Measurements from ENCODE around the gene LLGL2.

Gene LLGL2

DNA sequence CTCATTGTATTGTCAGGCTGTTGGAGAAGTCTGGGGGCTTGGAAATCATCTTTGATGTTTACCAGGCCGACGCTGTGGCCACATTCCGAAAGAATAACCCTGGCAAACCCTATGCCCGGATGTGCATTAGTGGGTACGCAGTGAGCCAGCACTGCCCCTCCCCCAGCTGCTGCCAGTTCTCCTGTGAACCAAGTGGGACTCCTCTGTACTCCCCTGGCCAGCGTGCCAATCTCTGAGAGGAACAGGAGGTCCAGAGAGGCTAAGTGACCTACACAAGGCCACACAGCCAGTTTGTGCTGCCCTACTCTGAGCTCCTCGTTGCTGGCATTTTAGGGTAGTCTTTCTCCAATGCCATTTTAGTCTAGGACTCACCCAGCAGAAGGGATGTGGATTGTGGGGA lies 1.9 kb upstream of the LLGL2 start:
- no peak for DNase-seq

- DNase-seq, result no peak
Observed at GRCh38 chr17:75524269-75524969, 1.1 kb upstream of the LLGL2 start.

DNA sequence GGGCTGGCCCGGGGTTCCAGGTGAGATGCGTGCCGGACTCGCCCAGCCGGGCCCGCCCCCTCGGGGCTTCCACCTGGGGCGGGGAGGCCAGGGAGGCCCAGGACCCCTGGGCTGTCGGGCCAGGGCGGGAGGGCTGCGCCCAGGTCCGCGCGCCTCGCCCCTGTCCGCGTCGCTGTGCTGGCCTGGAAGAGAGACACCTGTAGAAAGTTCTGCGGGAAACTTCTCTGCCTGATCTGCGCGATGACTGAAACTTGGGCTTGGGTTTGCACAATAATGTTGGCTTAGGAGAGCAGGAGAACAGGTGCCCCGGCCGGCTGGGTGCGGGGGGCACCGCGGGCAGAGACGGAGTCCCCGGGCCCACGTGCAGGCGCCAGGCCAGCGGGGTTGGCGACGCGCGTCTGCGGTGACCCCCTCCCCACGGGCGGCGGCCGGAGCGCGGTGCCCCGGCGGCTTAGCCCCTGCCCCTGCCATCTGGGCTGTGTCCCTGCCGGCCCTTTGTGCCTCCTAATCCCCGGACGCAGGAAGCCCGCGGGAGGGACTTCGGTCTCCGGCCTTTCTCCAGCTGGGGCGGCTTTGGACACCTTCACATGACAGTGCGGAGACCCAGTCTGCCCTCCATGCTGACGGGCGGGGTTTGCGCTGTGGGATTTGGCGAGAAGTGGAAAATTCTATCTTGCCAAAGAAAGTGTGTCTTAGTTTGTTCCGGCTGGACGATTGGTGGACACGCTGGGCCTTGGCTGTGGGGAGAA lies 483 bp downstream of the LLGL2 start:
- DNase-seq, result no peak

DNA sequence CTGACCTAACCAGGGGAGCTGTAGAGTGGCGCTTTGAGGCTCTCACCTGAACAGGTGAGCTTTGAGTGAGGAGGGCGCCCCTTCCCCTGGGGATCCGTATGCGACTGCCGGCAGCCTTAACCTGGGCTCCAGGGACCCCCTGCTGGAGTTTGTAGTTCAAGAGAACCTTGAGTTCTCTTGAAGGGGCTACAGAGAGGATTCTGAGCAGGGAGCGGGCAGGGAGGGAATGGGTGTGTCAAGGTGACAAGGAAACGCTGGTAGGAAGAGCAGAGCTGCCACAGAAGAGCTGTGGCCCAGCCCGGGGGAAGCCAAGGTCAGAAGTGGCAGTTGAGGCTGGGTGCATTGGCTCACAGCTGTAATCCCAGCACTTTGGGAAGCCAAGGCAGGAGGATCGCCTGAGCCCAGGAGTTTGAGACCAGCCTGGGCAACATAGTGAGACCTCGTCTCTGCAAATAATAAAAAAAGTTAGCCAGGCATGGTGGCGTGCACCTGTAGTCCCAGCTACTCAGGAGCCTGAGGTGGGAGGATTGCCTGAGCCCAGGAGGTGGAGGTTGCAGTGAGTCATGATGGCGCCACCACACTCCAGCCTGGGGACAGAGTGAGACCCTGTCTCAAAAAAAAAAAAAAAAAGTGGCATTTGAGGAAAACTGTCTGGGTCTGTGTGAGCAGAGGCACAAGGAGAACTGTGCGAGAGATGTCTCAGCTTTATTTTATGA lies 1.2 kb downstream of the LLGL2 start:
- no peak for DNase-seq

- DNase-seq, result no peak
Observed at GRCh38 chr17:75530837-75531720, 5.6 kb downstream of the LLGL2 start.

DNA sequence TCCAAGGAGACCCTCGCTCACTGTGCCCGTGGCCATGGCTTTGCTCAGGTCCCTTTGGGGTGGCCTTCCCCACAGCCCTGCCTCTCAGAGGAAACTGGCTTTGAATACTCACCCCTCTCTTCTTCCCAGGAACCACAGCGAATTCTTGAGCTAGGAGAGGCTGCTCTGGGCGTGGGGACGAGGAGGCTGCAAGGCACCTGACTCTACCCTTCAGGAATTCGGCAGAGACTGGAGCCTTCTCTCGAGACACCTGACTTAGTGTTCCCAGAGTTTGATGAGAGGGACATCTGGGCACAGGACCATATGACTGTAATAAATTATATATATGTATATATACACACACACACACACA lies 6.2 kb downstream of the LLGL2 start:
- DNase-seq, result no peak

DNA sequence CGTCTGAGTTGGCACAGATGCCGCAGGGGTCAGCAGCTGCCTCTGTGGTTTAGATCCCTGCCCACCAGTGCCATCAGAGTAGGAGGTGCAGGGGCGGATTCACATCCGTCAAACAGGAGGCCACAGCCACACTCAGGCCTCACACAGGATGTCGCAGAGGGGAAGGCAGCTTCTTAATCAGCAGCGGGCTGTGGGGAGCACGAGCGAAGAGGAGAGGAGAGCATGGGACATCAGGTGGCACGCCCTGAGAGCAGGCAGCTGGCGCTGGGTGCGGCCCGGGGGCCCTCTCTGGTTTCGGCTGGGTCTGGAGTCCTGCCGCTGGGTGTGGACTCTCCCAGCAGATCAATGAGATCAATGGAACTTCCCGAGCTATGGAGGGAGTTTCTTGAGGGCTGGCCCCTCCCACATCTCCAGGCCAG lies 9.6 kb downstream of the LLGL2 start:
- DNase-seq, result peak; percentile 28

DNA sequence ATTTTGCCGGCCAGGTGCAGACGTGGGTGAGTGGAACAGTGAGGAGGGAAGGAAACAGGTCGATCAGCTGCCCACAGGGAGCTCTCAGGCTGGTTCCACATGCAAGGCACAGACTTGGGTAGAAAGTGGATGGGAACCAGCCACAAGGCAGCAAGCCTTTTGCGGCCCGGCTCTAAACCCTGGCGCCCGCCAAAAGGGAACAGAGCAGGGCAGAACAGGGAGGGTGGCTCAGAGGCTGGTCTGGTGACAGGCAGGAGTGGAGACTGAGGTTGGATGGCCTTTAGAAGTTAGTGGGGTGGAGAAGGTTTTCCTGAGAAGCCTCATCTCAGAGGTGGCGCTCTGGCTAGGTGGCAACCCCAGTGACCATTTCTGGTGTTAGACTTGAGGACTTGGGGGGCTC lies 10.4 kb downstream of the LLGL2 start:
- no peak for DNase-seq

- no peak for DNase-seq
Observed at GRCh38 chr17:75536366-75536765, 10.9 kb downstream of the LLGL2 start.

- no peak for DNase-seq
Observed at GRCh38 chr17:75539967-75540729, 14.7 kb downstream of the LLGL2 start.

DNA sequence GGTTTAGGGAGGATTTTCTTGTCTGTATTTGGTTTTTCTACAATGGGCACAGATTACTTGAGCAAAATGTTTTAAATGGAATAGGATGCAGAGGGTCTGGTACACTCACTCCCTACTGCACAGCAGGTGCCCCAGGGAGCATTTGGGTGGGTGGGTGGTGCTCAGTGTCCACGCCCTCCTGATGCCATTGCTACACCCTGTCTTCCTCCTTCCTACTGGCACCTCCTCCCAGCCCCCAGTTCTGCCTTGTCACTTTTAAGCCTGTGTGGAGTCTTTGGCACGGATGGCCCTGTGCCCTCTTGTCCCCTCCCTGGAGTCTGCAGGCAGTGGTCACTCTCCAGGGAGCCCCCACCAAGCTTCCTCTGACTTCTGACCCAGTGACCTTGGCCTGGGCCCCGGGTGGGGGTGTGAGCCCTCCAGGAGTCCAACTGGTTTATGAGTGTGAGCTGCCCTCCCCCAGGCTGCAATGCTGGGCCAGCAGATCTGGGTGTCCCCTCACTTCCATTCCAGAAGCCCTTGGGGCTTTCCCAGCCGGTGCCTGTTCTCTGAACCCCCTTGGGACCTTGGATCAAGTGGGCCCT lies 15.5 kb downstream of the LLGL2 start:
- DNase-seq, result no peak

DNA sequence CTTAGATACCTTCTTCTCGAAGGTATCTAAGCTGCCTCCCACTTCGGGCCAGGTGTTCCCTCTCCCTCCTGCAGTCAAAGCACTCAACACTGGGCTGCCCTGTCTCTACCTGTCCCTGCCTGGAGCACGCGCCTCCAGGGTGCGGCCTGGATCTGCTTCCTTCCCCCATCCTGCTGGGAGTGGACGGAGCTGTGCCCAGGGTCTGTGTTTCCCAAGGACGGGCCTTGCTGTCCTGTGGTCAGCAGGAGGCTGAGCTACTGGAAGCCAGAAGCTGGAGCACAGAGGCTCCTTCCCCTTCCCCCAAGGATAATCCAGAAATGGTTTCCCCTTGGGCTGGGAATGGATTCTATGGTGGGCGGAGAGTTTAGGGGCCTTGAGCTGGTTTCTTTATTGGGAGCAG lies 16.7 kb downstream of the LLGL2 start:
- no peak for DNase-seq

- DNase-seq, result no peak
Observed at GRCh38 chr17:75542728-75543336, 17.3 kb downstream of the LLGL2 start.

GRCh38 chr17:75544250-75544649 lies 18.8 kb downstream of the LLGL2 start:
- DNase-seq, result no peak

- DNase-seq, result no peak
Observed at GRCh38 chr17:75546181-75546580, 20.7 kb downstream of the LLGL2 start.

DNA sequence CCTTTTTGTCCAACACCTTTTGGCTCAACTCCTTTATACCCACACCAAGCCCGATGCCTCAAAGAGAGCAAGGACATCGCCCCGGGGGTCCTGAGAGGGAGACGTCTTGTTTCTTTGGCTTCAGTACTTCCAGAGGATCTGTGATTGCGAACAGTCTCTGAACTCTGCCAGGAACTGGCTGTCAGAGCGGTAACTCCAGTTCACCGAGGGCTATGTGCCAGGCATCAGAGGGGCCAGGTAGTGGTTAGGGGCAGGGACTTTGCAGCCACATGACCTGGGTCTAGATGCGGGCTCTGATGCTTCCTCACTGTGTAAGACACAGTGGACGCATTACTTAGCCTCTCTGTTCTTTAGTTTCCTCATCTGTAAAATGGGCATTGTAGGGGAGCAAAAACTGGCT lies 21.6 kb downstream of the LLGL2 start:
- no peak for DNase-seq

DNA sequence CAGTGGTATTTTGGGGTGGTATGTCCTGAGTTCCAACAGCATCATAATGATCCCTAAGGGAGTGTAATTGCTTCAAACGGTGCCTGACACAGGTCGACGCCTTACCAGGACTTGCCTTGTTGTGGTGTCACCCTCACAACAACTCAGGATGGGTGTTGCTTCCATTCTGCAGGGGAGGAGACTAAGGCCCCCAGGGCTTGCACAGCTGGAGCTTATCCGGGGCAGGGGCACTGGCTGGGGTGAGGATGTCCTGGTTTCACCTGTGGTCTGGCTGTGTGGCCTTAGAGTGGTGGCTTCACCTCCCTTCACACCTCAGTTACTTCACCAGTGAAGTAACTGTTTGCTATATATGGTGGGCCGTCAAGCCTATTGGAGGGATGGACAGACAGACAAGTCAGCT lies 23.3 kb downstream of the LLGL2 start:
- no peak for DNase-seq

GRCh38 chr17:75549246-75550138 lies 24.0 kb downstream of the LLGL2 start:
- DNase-seq, result no peak

DNA sequence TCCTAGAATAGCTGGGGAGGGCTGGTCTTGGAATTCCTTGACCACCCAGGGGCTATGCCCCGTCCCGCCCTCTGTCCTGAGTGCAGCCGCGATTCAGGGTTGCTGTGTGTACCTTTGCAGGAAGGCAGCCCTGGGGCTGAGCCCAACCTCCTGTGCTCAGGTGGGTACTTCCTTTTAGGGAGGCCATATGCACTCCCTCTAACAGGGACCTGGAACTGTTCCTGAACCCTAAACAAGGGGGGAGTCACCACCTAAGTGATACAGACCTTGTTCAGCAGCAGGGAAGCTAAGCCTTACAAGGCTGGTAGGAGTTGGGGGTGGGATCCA lies 24.6 kb downstream of the LLGL2 start:
- DNase-seq, result no peak

DNA sequence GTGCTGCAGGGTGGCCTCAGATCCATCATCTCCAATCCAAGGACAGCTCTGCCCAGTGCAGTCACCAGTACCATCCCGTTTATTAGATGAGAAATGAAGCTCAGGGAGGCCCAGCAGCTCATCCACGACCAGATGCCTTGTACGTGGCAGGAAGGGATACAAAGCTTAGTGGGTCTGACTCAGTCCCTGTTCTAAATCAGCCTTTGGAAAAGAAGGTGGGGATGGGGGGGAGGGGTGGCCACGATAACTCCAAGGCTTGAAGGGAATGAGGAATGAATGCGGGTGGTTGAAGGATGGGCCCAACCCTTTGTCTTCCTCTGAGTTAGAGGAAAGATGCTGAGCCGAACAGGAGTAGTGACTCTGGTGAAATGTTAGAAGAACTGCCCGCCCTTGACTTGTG lies 25.8 kb downstream of the LLGL2 start:
- no peak for DNase-seq

Data from inflammatory macrophage treated with lipopolysaccharide for 4 hours (primary cell).